HAP-1 (cell line): ENCODE measurements around the gene RFFL.
"Not testable (repeated sequence)": the region's sequence is repeated elsewhere in the genome, so short reads cannot be mapped to it uniquely, and the experiment has no call there.

ENCODE experiments used
- DNase-seq, 2 experiments: peaks; one replicate each; pipeline ENCODE4 v3.0.0-alpha.2; 2016 to 2020; ENCODE audit warnings: low spot score in 2 of 2
- H3K27me3 ChIP-seq: fragments of 250-450 bp; sonication (Bioruptor Pico); 2 replicates; pipeline ENCODE4 v1.5.1; 2020; ENCODE audit warnings: low read depth, mild to moderate bottlenecking, moderate library complexity
- H3K36me3 ChIP-seq: fragments of 250-450 bp; sonication (Bioruptor Pico); replicated peaks from 2 replicates; pipeline ENCODE4 v1.5.1; 2020; ENCODE audit warnings: mild to moderate bottlenecking
- H3K4me1 ChIP-seq: fragments of 250-450 bp; sonication (Bioruptor Pico); 2 replicates; pipeline ENCODE4 v1.5.1; 2020; ENCODE audit warnings: mild to moderate bottlenecking
- H3K4me3 ChIP-seq: fragments of 250-450 bp; sonication (Bioruptor Pico); 2 replicates; pipeline ENCODE4 v1.5.1; 2020; ENCODE audit warnings: mild to moderate bottlenecking, moderate library complexity
- H3K9me3 ChIP-seq: fragments of 250-450 bp; sonication (Bioruptor Pico); 2 replicates; pipeline ENCODE4 v1.5.1; 2020; ENCODE audit warnings: mild to moderate bottlenecking, moderate library complexity
- in situ Hi-C: fragments of 300-500 bp; cut with MboI; formaldehyde crosslinking; loops from 3 replicates; pipeline ENCODE4 v1.14.3; 2020; ENCODE audit warnings: low sequenced_read_pairs, inconsistent platforms, mixed read lengths

Gene RFFL, protein sequence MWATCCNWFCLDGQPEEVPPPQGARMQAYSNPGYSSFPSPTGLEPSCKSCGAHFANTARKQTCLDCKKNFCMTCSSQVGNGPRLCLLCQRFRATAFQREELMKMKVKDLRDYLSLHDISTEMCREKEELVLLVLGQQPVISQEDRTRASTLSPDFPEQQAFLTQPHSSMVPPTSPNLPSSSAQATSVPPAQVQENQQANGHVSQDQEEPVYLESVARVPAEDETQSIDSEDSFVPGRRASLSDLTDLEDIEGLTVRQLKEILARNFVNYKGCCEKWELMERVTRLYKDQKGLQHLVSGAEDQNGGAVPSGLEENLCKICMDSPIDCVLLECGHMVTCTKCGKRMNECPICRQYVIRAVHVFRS

DNA sequence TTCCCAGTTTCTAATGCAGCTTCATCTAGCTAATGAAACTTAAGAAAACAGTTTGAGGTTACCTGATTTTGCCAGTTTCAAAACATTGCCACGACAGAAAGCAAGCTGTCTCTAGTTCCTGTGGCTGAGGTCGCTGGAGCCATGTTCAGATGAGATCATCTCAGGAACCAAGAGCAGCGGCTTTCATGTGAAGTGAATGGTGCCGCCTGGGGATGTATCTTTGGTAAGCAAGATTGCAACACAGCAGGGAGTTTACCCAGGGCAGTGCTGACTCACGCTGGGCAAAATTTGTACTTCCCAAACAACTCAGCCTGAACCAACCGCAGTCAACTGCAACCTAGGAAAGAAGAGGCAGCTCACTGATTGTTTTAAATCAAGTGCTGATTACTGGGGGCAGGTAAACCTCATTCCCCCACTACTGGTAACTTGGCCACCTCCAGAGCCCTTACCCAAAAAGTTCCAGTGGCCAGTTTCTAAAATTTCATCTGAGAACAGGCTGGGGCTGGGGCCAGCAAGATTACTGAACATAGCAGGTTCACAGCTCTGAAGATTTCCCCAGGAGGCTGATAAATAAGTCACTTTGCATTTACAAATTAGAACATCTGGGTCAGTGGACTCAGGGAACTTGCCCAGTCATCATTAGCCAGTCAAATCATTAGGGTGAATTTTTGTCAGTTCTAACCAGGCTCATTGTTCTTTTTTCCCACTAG lies at the start of gene RFFL:
Gene RFFL (minus strand): TSS at position 194 of the 710 bp plus-strand sequence. CDS start 37,154 bp downstream, outside the sequence.
- H3K9me3 ChIP-seq: no peaks in the 10 kb centered on the region
- in situ Hi-C loops: no loop called here
- H3K4me3 ChIP-seq: no peak within 1 kb of the TSS
- H3K4me1 ChIP-seq: peaks cover 5% of the 10 kb centered on the region; the same call in 1 of the 2 replicates
- H3K27me3 ChIP-seq: no peaks in the 10 kb centered on the region
- no peaks in the 10 kb centered on the region for H3K36me3 ChIP-seq
- peak in 1 of 2 experiments; percentile 61 for DNase-seq

- H3K9me3 ChIP-seq, DNase-seq, H3K27me3 ChIP-seq, in situ Hi-C loops, H3K4me3 ChIP-seq: not testable (repeated sequence)
- H3K36me3 ChIP-seq: peaks cover 17% of the 10 kb centered on the region
- H3K4me1 ChIP-seq: peaks cover 13% of the 10 kb centered on the region
Measured at GRCh38 chr17:35110791-35111190, 47.3 kb upstream of the RFFL start.

GRCh38 chr17:35104844-35105450 lies 41.4 kb upstream of the RFFL start:
- peaks cover 13% of the 10 kb centered on the region for H3K4me1 ChIP-seq
- in situ Hi-C loops: no loop called here
- peaks cover 45% of the 10 kb centered on the region for H3K36me3 ChIP-seq
- H3K27me3 ChIP-seq: no peaks in the 10 kb centered on the region
- H3K9me3 ChIP-seq: peaks cover 10% of the 10 kb centered on the region
- no peak overlapping the region for H3K4me3 ChIP-seq
- no peak for DNase-seq

DNA sequence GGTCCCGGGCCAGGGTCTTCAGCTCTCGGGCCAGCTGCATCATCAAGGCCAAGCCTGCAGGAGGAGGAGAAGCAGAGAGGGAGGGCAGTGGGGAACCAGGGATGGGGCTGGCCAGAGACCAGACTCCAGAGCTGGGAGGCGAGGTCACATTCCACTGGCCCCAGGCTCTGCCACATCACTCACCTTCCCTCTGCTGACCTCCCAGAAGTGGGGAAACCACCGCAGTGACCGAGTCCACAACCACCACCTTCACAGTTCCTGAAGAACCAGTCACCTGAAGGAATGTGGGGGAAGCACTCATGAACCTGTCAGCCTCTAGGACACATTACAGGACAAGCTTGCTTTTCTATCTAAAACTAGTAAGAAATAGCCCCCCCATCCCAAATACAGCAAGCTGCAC lies 39.8 kb upstream of the RFFL start:
- H3K4me3 ChIP-seq: no peak overlapping the region
- no peaks in the 10 kb centered on the region for H3K27me3 ChIP-seq
- peaks cover 54% of the 10 kb centered on the region for H3K36me3 ChIP-seq
- DNase-seq: no peak
- H3K4me1 ChIP-seq: peaks cover 4% of the 10 kb centered on the region
- in situ Hi-C loops: no loop called here
- H3K9me3 ChIP-seq: no peaks in the 10 kb centered on the region

- H3K27me3 ChIP-seq: no peaks in the 10 kb centered on the region
- H3K36me3 ChIP-seq: peaks cover 49% of the 10 kb centered on the region
- no peaks in the 10 kb centered on the region for H3K4me1 ChIP-seq
- DNase-seq: no peak
- in situ Hi-C loops: no loop called here
- H3K4me3 ChIP-seq: no peak overlapping the region
- no peaks in the 10 kb centered on the region for H3K9me3 ChIP-seq
Measured at GRCh38 chr17:35101725-35102124, 38.2 kb upstream of the RFFL start.

GRCh38 chr17:35101036-35101435 lies 37.5 kb upstream of the RFFL start:
- no peaks in the 10 kb centered on the region for H3K27me3 ChIP-seq
- in situ Hi-C loops: no loop called here

GRCh38 chr17:35099908-35100307 lies 36.4 kb upstream of the RFFL start:
- in situ Hi-C loops: no loop called here
- Histone ChIP-seq H3K27me3 (no peaks in the 10 kb centered on the region), H3K9me3 (no peaks in the 10 kb centered on the region), H3K4me1 (no peaks in the 10 kb centered on the region), H3K4me3 (no peak overlapping the region), H3K36me3 (peaks cover 31% of the 10 kb centered on the region)
- no peak for DNase-seq

More at GRCh38 chr17:35101036-35101435, 37.5 kb upstream of the RFFL start:
- no peaks in the 10 kb centered on the region for H3K9me3 ChIP-seq
- no peaks in the 10 kb centered on the region for H3K4me1 ChIP-seq
- peaks cover 42% of the 10 kb centered on the region for H3K36me3 ChIP-seq
- no peak overlapping the region for H3K4me3 ChIP-seq
- no peak for DNase-seq

- Histone ChIP-seq H3K4me3 (no peak overlapping the region), H3K36me3 (peaks cover 24% of the 10 kb centered on the region), H3K27me3 (no peaks in the 10 kb centered on the region), H3K4me1 (no peaks in the 10 kb centered on the region), H3K9me3 (no peaks in the 10 kb centered on the region)
- no peak for DNase-seq
- in situ Hi-C loops: no loop called here
Measured at GRCh38 chr17:35097776-35098175, 34.3 kb upstream of the RFFL start.

GRCh38 chr17:35095741-35096140 lies 32.2 kb upstream of the RFFL start:
- Histone ChIP-seq H3K9me3 (no peaks in the 10 kb centered on the region), H3K36me3 (peaks cover 16% of the 10 kb centered on the region), H3K4me3 (no peak overlapping the region), H3K4me1 (no peaks in the 10 kb centered on the region), H3K27me3 (no peaks in the 10 kb centered on the region)
- in situ Hi-C loops: no loop called here
- no peak for DNase-seq

- Histone ChIP-seq H3K4me1 (no peaks in the 10 kb centered on the region), H3K36me3 (peaks cover 9% of the 10 kb centered on the region), H3K4me3 (no peak overlapping the region), H3K9me3 (no peaks in the 10 kb centered on the region), H3K27me3 (no peaks in the 10 kb centered on the region)
- in situ Hi-C loops: no loop called here
- DNase-seq: no peak
Measured at GRCh38 chr17:35094902-35095301, 31.4 kb upstream of the RFFL start.

DNA sequence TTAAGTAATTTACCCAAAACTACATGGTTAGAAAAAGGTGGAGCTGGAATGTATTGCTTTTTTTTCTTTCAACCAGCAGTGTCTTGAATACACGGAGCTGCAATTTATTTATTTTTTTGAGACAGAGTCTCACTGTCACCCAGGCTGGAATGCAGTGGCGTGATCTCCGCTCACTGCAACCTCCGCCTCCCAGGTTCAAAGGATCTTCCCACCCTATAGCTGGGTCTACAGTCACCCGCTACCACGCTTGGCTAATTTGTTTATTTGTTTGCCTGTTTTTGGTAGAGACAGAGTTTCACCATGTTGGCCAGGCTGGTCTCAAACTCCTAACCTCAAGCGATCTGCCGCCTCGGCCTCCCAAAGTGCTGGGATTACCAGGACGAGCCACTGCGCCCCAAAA lies 27.2 kb upstream of the RFFL start:
- peaks cover 26% of the 10 kb centered on the region for H3K4me1 ChIP-seq

DNA sequence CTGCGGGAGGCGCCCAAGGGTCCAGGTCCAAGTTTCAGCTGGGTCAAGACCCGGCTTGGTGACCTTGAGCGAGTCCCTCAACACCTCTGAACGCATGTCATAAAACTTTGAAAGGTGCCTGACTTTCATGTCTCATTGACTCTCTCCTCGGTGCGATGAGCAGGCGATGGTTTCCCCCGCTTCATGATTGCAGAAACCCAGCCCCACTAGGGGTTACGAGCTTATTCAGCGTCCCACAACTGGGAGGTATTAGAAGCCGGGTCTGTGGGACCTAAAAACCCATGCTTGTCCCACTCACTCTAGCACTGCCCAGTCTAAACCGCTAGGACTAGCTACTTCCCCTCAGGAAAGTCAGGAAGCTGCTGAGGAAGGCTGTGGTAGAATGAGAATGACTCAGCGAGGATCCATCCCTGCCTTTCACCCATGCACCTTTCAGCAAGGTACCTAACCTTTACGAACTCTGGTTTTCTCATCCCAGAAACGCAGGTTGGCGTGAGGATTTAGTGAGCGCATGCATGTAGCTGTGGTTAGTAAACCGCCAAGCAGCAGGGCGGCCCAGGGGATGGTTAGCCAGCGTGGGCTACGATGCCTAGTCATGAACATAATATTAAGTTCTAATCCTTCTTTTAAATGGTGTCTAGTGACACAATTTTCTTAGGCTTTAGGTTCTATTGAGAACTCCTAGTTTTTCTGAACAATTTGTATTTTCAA lies 26.2 kb upstream of the RFFL start:
- H3K9me3 ChIP-seq: no peaks in the 10 kb centered on the region
- peaks cover 36% of the 10 kb centered on the region for H3K4me1 ChIP-seq
- peak in 1 of 2 experiments; percentile 31 for DNase-seq
- H3K27me3 ChIP-seq: no peaks in the 10 kb centered on the region
- in situ Hi-C loops: loop anchor here (10.0 kb wide), 1 partner anchor 105 kb away; the partner anchor contains the start of gene LIG3
- H3K4me3 ChIP-seq: peak overlapping the region; percentile 19
- H3K36me3 ChIP-seq: no peaks in the 10 kb centered on the region

More for the DNA sequence above, 27.2 kb upstream of the RFFL start:
- in situ Hi-C loops, H3K27me3 ChIP-seq, H3K36me3 ChIP-seq, H3K4me3 ChIP-seq, DNase-seq, H3K9me3 ChIP-seq: not testable (repeated sequence)

DNA sequence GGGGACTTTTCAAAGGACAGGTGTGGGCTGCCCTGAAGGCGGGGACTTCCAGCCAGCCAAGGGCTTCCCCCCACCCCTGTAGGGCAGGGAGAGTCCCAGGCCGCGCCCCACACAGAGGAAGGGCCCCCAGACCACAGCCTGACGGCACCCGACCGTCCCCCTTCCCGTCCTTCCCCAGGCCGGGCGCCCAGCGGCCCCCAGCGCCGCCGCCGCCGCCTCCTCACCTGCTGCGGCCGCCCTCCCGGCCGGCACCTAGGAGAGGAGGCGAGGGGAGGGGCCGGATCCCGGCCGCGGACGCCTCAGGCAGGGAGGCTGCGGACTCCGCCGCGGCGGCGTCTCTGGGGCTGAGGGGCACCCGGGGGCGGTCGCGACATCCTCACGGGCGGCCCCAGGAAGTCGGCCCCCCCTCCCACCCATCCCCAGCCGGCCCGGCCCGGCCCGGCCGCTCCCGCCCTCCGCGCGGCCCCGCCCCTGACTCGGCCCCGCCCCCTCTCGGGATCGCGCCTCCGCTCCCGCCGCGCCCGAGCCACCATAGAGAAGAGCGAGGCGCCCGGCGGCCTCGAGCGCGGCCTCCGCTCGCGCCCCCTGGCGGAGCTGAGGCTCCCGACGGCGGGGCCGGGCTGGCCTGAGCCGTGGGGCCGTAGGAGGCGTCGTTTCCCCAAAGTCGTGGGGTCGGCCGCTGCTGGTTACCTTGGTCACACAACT lies 25.5 kb upstream of the RFFL start:
- Histone ChIP-seq H3K36me3 (no peaks in the 10 kb centered on the region), H3K9me3 (no peaks in the 10 kb centered on the region), H3K4me1 (peaks cover 37% of the 10 kb centered on the region), H3K4me3 (peak overlapping the region; percentile 58), H3K27me3 (no peaks in the 10 kb centered on the region)
- DNase-seq: peak; percentile 68 to 89
- in situ Hi-C loops: loop anchor here (10.0 kb wide), 1 partner anchor 104 kb away; the partner anchor contains the start of gene LIG3
